ENCODE measurements around the gene LPCAT1. TPM values are rescaled to one million over a fixed set of nuclear protein-coding genes. Genes with fewer than 3 reads are reported as not detected.

Gene LPCAT1
- total RNA-seq, 1 experiment from 2014 or later, result 59.8 TPM

DNA sequence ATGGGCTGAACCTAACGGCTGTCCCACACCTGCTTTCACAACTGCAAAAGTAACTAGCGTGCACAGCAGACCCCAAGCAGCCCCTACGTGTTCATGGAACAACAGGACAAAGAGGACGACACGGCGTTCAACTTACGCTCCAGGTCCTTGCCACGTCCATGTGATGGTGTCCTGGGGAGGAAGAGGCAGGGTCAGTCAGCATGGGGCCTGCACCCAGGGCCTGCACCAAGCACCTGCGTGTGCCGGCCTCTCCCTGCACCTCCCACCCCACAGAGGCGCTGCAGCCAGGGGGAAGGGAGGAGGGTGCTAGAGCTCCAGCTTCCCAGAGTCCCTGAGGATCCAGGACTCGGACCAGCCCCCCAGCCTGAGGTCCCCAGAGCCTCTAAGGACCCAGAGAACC lies 43.0 kb downstream of the LPCAT1 start:
- TF ChIP-seq POLR2AphosphoS5 (IDR thresholded peaks at IDR 0.05; ENCODE audit: low read depth, low read length) (no peak), CTCF (IDR thresholded peaks at IDR 0.05) (no peak), TCF7L2 (IDR thresholded peaks at IDR 0.05; ENCODE audit: low read depth, low read length) (no peak), REST (IDR thresholded peaks at IDR 0.05; ENCODE audit: insufficient read depth in 1 of 2, low read depth in 2 of 2, low read length in 1 of 2) (no peak), SIN3A (IDR thresholded peaks at IDR 0.05; ENCODE audit: borderline replicate concordance, insufficient read depth, low read depth, low read length) (no peak)
- ATAC-seq, result no peak
- DNase-seq (ENCODE audit: low read depth, low spot score), result no peak
- ChIA-PET CTCF (interaction anchor here (0.6 to 1.0 kb wide), 4 partner anchors 10 to 165 kb away, joined by 4 to 18 read pairs (median 10); no protein-coding TSS in a partner anchor), POLR2A (interaction anchor here (0.6 kb wide), 1 partner anchor 286 kb away, joined by 4 read pairs; no protein-coding TSS in a partner anchor)
- Histone ChIP-seq H3K36me3 (ENCODE audit: control insufficient read depth, insufficient read depth, low read length) (no peaks in the 10 kb centered on the region), H3K27ac (ENCODE audit: low read length) (no peak overlapping the region), H3K4me1 (ENCODE audit: control insufficient read depth, insufficient read depth, low read length) (no peaks in the 10 kb centered on the region), H3K9me3 (ENCODE audit: control insufficient read depth, insufficient read depth, low read depth, low read length) (no peaks in the 10 kb centered on the region), H3K4me3 (ENCODE audit: low read depth in 2 of 2, low read length in 2 of 2) (no peak overlapping the region), H3K27me3 (ENCODE audit: control insufficient read depth, insufficient read depth, low read length) (no peaks in the 10 kb centered on the region)
- intact Hi-C loops (cut with micrococcal nuclease; ENCODE audit: unreplicated experiment), result no loop called here
- in situ Hi-C loops (cut with HindIII; ENCODE audit: low pct_unique_long_range_greater_than_20kb, low sequenced_read_pairs), result no loop called here
- BruUV-seq (replicated peaks), result no TSS peak

DNA sequence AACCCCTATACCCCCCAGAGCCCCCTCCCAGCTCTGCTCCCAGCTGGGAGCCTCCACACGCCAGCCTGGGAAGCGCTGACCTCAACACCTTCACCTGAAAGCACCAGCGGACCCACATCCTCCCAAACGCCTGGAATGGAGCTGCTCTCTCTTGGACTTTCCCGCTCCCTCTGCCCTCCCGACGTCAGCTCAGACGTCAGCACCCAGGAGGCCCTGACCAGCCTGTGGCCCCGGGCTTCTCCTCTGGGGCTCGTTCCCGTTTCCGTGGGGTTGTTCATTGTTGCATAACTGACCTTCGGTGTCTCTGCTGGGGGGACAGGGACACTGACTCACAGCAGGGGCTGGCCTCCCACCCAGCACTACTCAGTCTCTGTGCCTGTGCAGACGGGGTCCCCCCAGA lies 43.5 kb downstream of the LPCAT1 start:
- Histone ChIP-seq H3K4me3 (ENCODE audit: low read depth in 2 of 2, low read length in 2 of 2) (no peak overlapping the region), H3K27me3 (ENCODE audit: control insufficient read depth, insufficient read depth, low read length) (no peaks in the 10 kb centered on the region), H3K36me3 (ENCODE audit: control insufficient read depth, insufficient read depth, low read length) (no peaks in the 10 kb centered on the region), H3K9me3 (ENCODE audit: control insufficient read depth, insufficient read depth, low read depth, low read length) (no peaks in the 10 kb centered on the region), H3K27ac (ENCODE audit: low read length) (no peak overlapping the region), H3K4me1 (ENCODE audit: control insufficient read depth, insufficient read depth, low read length) (no peaks in the 10 kb centered on the region)
- CTCF ChIA-PET, result interaction anchor here (0.6 to 1.0 kb wide), 7 partner anchors 9 to 546 kb away, joined by 3 to 18 read pairs (median 4); no protein-coding TSS in a partner anchor
- DNase-seq (ENCODE audit: low read depth, low spot score) (no peak), ATAC-seq (peak; percentile 63)
- BruUV-seq (replicated peaks), result no TSS peak
- intact Hi-C loops (cut with micrococcal nuclease; ENCODE audit: unreplicated experiment), result no loop called here
- POLR2A ChIA-PET, result interaction anchor here (0.6 kb wide), 1 partner anchor 287 kb away, joined by 4 read pairs; no protein-coding TSS in a partner anchor
- in situ Hi-C loops (cut with HindIII; ENCODE audit: low pct_unique_long_range_greater_than_20kb, low sequenced_read_pairs), result no loop called here
- TF ChIP-seq REST (IDR thresholded peaks at IDR 0.05; ENCODE audit: insufficient read depth in 1 of 2, low read depth in 2 of 2, low read length in 1 of 2), result no peak
- TF ChIP-seq TCF7L2 (IDR thresholded peaks at IDR 0.05; ENCODE audit: low read depth, low read length), result no peak
- TF ChIP-seq SIN3A (IDR thresholded peaks at IDR 0.05; ENCODE audit: borderline replicate concordance, insufficient read depth, low read depth, low read length), result no peak
- TF ChIP-seq POLR2AphosphoS5 (IDR thresholded peaks at IDR 0.05; ENCODE audit: low read depth, low read length), result no peak
- no peak for TF ChIP-seq CTCF (IDR thresholded peaks at IDR 0.05)

Data from Panc1 (cell line).